ENCODE measurements around the gene MIB2. TPM values are rescaled to one million over a fixed set of nuclear protein-coding genes. Genes with fewer than 3 reads are reported as not detected.
"Not testable (repeated sequence)": the region's sequence is repeated elsewhere in the genome, so short reads cannot be mapped to it uniquely, and the experiment has no call there.

MIB2 gene
- polyA plus RNA-seq, 1 of the 3 experiments (the other 2 are of a cell fraction), result 45.4 TPM

DNA sequence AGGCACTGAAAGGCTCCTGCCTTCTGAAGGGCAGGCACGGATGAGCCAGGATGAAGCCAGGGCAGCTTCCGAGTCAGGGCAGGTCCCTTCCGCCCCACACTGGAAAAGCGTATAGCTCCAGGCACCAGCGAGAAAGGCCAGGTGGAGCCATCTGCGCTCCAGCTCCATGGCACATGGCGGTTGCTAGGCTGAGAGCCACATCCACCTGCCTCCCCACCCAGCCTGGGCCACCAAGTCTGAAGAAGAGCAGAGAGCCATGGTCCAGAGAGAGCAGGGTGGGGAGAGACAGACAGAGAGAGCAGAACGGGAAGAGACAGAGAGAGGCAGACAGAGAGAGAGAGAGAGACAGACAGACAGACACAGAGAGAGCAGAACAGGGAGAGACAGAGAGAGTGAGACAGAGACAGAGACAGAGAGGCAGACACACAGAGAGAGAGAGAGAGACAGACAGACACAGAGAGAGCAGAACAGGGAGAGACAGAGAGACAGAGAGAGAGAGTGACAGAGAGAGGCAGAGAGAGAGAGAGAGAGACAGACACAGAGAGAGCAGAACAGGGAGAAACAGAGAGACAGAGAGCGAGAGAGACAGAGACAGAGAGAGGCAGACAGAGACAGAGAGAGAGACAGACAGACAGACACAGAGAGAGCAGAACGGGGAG lies 20.6 kb upstream of the MIB2 start:
- H3K4me2 ChIP-seq, result no peak overlapping the region
- H3K9me3 ChIP-seq, result no peaks in the 10 kb centered on the region
- no peak overlapping the region for H3K9ac ChIP-seq
- no peaks in the 10 kb centered on the region for H3K27me3 ChIP-seq (ENCODE audit: insufficient read depth)
- no peak overlapping the region for H3K4me3 ChIP-seq (ENCODE audit: low read depth in 2 of 2, low read length in 1 of 2)
- POLR2A ChIA-PET, result no interaction called here
- no peak for TF ChIP-seq FOSL2 (IDR thresholded peaks at IDR 0.05; ENCODE audit: borderline replicate concordance, low read depth)
- TF ChIP-seq EP300 (IDR thresholded peaks at IDR 0.05; ENCODE audit: borderline replicate concordance in 1 of 2, low read depth in 1 of 2, low read length in 1 of 2), result no peak
- no peak for TF ChIP-seq RCOR1 (IDR thresholded peaks at IDR 0.05; ENCODE audit: low read length)
- TF ChIP-seq, protein P1, sequence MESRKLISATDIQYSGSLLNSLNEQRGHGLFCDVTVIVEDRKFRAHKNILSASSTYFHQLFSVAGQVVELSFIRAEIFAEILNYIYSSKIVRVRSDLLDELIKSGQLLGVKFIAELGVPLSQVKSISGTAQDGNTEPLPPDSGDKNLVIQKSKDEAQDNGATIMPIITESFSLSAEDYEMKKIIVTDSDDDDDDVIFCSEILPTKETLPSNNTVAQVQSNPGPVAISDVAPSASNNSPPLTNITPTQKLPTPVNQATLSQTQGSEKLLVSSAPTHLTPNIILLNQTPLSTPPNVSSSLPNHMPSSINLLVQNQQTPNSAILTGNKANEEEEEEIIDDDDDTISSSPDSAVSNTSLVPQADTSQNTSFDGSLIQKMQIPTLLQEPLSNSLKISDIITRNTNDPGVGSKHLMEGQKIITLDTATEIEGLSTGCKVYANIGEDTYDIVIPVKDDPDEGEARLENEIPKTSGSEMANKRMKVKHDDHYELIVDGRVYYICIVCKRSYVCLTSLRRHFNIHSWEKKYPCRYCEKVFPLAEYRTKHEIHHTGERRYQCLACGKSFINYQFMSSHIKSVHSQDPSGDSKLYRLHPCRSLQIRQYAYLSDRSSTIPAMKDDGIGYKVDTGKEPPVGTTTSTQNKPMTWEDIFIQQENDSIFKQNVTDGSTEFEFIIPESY (IDR thresholded peaks at IDR 0.05; ENCODE audit: borderline replicate concordance, low read depth), result no peak
- TF ChIP-seq, protein P2, sequence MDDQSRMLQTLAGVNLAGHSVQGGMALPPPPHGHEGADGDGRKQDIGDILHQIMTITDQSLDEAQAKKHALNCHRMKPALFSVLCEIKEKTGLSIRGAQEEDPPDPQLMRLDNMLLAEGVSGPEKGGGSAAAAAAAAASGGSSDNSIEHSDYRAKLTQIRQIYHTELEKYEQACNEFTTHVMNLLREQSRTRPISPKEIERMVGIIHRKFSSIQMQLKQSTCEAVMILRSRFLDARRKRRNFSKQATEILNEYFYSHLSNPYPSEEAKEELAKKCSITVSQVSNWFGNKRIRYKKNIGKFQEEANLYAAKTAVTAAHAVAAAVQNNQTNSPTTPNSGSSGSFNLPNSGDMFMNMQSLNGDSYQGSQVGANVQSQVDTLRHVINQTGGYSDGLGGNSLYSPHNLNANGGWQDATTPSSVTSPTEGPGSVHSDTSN (IDR thresholded peaks at IDR 0.05), result no peak
- no peak for TF ChIP-seq RXRA (IDR thresholded peaks at IDR 0.05; ENCODE audit: borderline replicate concordance, low read depth)
- TF ChIP-seq EZH2phosphoT487 (IDR thresholded peaks at IDR 0.05; ENCODE audit: borderline replicate concordance, low read depth), result no peak
- TF ChIP-seq TEAD4 (IDR thresholded peaks at IDR 0.05; ENCODE audit: borderline replicate concordance, insufficient read depth), result no peak
- TF ChIP-seq, protein P3, sequence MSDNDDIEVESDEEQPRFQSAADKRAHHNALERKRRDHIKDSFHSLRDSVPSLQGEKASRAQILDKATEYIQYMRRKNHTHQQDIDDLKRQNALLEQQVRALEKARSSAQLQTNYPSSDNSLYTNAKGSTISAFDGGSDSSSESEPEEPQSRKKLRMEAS (IDR thresholded peaks at IDR 0.05; ENCODE audit: low read depth), result no peak
- no peak for TF ChIP-seq POLR2AphosphoS5 (IDR thresholded peaks at IDR 0.05; ENCODE audit: low read depth, low read length)
- no peak for TF ChIP-seq SMC3 (IDR thresholded peaks at IDR 0.05; ENCODE audit: low read depth, low read length)
- TF ChIP-seq YY1 (IDR thresholded peaks at IDR 0.05; ENCODE audit: low read depth), result no peak
- TF ChIP-seq, protein P4, sequence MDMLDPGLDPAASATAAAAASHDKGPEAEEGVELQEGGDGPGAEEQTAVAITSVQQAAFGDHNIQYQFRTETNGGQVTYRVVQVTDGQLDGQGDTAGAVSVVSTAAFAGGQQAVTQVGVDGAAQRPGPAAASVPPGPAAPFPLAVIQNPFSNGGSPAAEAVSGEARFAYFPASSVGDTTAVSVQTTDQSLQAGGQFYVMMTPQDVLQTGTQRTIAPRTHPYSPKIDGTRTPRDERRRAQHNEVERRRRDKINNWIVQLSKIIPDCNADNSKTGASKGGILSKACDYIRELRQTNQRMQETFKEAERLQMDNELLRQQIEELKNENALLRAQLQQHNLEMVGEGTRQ (IDR thresholded peaks at IDR 0.05; ENCODE audit: borderline replicate concordance, low read depth, low read length), result no peak
- TF ChIP-seq ELF1 (IDR thresholded peaks at IDR 0.05), result no peak
- TF ChIP-seq, protein P5, sequence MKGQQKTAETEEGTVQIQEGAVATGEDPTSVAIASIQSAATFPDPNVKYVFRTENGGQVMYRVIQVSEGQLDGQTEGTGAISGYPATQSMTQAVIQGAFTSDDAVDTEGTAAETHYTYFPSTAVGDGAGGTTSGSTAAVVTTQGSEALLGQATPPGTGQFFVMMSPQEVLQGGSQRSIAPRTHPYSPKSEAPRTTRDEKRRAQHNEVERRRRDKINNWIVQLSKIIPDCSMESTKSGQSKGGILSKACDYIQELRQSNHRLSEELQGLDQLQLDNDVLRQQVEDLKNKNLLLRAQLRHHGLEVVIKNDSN (IDR thresholded peaks at IDR 0.05; ENCODE audit: borderline replicate concordance, low read depth), result no peak
- TF ChIP-seq, protein P6, sequence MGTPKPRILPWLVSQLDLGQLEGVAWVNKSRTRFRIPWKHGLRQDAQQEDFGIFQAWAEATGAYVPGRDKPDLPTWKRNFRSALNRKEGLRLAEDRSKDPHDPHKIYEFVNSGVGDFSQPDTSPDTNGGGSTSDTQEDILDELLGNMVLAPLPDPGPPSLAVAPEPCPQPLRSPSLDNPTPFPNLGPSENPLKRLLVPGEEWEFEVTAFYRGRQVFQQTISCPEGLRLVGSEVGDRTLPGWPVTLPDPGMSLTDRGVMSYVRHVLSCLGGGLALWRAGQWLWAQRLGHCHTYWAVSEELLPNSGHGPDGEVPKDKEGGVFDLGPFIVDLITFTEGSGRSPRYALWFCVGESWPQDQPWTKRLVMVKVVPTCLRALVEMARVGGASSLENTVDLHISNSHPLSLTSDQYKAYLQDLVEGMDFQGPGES (IDR thresholded peaks at IDR 0.05; ENCODE audit: low read depth, low read length), result no peak
- no peak for TF ChIP-seq TCF12 (IDR thresholded peaks at IDR 0.05)
- no peak for TF ChIP-seq TAF1 (IDR thresholded peaks at IDR 0.05; ENCODE audit: borderline replicate concordance, low read depth, low read length)
- no peak for TF ChIP-seq RFX5 (IDR thresholded peaks at IDR 0.05; ENCODE audit: low read length)
- no peak for TF ChIP-seq NRF1 (IDR thresholded peaks at IDR 0.05; ENCODE audit: low read depth, low read length)
- no peak overlapping the region for H3K27ac ChIP-seq (ENCODE audit: low read depth in 2 of 2, low read length in 1 of 2)
- H3K4me1 ChIP-seq (ENCODE audit: control insufficient read depth in 1 of 2, insufficient read depth in 2 of 2, low read depth in 1 of 2, low read length in 1 of 2), result peaks cover 0 to 14% of the 10 kb centered on the region in 2 experiments; a peak in 1 of 4 replicates
- no peaks in the 10 kb centered on the region; the same call in 1 of the 2 replicates for H4K20me1 ChIP-seq (ENCODE audit: insufficient read depth)
- H3F3A ChIP-seq (replicated peaks; ENCODE audit: insufficient read depth), result no peaks in the 10 kb centered on the region
- H3K36me3 ChIP-seq (replicated peaks in 1 of 2; ENCODE audit: control insufficient read depth in 1 of 2, insufficient read depth in 2 of 2, low read length in 1 of 2), result no peaks in the 10 kb centered on the region
- no peak overlapping the region for H2AFZ ChIP-seq (ENCODE audit: low read depth)
- CTCF ChIA-PET, result no interaction called here
- 53% methylated on average over 9 of the region's 10 CpGs for WGBS (ENCODE audit: low lambda C conversion rate)
- peak; percentile 64 for DNase-seq
- H3K79me2 ChIP-seq (ENCODE audit: insufficient read depth), result no peaks in the 10 kb centered on the region
- H3K9me2 ChIP-seq, result no peaks in the 10 kb centered on the region

DNA sequence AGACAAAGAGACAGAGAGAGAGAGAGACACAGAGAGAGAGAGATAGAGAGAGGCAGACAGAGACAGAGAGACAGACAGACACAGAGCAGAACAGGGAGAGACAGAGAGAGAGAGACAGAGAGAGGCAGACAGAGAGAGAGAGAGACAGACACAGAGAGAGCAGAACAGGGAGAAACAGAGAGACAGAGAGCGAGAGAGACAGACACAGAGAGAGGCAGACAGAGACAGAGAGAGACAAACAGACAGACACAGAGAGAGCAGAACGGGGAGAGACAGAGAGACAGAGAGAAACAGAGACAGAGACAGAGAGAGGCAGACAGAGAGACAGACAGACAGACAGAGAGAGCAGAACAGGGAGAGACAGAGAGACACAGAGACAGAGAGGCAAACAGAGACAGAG lies 20.0 kb upstream of the MIB2 start:
- H2AFZ ChIP-seq (ENCODE audit: low read depth); H3K4me2 ChIP-seq; H3K9ac ChIP-seq; H3F3A ChIP-seq (replicated peaks; ENCODE audit: insufficient read depth); H3K79me2 ChIP-seq (ENCODE audit: insufficient read depth); H3K27me3 ChIP-seq (ENCODE audit: insufficient read depth); DNase-seq; H3K4me3 ChIP-seq (ENCODE audit: low read depth in 2 of 2, low read length in 1 of 2); H3K9me2 ChIP-seq; H3K27ac ChIP-seq (ENCODE audit: low read depth in 2 of 2, low read length in 1 of 2); CTCF ChIA-PET; H3K36me3 ChIP-seq (replicated peaks in 1 of 2; ENCODE audit: control insufficient read depth in 1 of 2, insufficient read depth in 2 of 2, low read length in 1 of 2); POLR2A ChIA-PET; H4K20me1 ChIP-seq (ENCODE audit: insufficient read depth); H3K9me3 ChIP-seq: not testable (repeated sequence)
- 84% methylated on average over 2 of the region's 2 CpGs for WGBS (ENCODE audit: low lambda C conversion rate)
- peaks cover 0 to 14% of the 10 kb centered on the region in 2 experiments; a peak in 1 of 4 replicates for H3K4me1 ChIP-seq (ENCODE audit: control insufficient read depth in 1 of 2, insufficient read depth in 2 of 2, low read depth in 1 of 2, low read length in 1 of 2)

All from SK-N-SH (cell line).